HG03064 (cell line): ENCODE measurements around the gene SGIP1.
"Not testable (repeated sequence)": the region's sequence is repeated elsewhere in the genome, so short reads cannot be mapped to it uniquely, and the experiment has no call there.

Source experiments
- ATAC-seq: cut with Tn5 transposase; IDR thresholded peaks from one replicate; pipeline ENCODE4 v1.9.1; 2021; ENCODE audit warnings: low read depth; ENCODE audit not compliant: unreplicated experiment

SGIP1 gene

GRCh38 chr1:66752671-66753371 lies 218.9 kb downstream of the SGIP1 start:
- ATAC-seq: no peak

DNA sequence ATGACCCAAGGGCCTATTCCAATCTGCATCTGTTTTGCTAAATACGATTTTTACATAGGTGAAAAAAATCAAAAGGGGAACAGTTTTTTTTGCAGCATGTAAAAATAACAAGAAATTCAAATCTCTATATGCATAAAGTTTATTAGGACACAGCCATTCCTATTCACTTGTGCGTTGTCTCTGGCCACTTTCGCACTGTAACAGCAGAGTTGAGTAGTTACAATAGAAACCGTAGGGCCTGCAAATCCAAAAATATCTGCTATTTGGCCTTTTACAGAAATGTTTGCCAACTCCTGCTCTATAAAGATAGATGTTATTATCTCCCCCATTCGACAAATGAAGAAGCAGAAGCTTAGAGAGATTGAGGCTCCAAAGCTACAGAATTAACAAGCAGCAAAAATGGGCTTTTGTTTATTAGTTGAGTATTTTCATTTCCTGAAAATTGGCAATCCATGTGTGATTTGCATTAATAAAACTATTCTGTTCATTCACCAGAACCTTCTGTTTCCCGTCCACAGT lies 223.8 kb downstream of the SGIP1 start:
- ATAC-seq: no peak

DNA sequence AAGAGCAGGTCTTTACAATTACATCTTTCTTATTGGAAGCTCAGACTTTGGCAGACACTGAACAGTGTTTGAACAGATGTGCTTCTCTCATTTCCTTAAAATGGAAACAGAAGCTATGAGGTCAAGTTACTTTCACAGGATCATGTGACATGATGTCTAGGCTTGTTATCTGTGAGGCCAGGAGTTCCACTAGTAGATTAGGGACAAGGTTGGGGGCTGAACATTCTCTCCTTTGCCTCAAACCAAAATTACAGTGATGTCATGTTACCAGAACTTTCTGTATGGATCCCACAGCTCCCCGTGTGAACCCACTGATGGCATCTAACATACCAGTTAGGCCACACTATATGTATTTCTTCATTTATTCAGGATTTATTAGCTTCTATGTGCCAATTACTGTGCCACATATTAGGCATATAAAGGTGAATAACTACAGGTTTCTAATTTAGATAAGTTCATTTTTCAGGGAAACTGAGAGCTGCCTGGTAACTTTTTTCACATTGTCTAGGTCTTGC lies 224.3 kb downstream of the SGIP1 start:
- ATAC-seq: peak; percentile 100

DNA sequence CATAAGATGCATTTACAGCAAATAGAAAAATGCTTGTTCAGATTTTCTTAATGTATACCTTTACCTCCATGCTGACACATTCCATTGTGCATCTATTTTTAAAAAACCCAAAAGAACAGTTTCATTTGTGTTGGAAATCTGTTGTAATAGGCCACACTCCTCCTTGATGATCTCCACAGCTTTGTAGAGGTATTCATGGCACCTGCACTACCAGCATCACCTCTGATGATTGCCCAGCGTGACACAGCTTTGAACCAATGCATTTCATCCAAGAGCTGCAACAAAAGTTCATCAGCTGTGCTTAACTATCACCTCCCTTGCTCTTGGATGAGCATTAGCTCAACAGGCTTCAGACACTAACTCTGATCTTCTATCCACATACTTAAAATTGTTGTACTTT lies 226.6 kb downstream of the SGIP1 start:
- no peak for ATAC-seq

DNA sequence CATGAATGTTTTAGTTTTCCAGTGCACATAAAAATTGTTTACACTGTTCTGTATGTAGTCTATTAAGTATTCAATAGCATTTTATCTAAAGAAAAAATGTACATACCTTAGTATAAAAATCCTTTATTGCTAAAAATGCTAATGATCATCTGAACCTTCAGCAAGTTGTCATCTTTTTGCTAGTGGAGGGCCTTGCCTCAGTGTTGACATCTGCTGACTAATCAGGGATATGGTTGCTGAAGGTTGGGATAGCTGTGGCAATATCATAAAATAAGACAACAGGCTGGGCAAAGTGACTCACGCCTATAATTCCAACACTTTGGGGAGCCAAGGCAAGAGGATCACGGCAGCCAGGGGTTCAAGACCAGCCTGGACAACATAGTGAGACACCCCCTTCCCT lies 227.3 kb downstream of the SGIP1 start:
- no peak for ATAC-seq

GRCh38 chr1:66764994-66765578 lies 231.1 kb downstream of the SGIP1 start:
- no peak for ATAC-seq

GRCh38 chr1:66767626-66768025 lies 233.7 kb downstream of the SGIP1 start:
- ATAC-seq: no peak

GRCh38 chr1:66768965-66769364 lies 235.0 kb downstream of the SGIP1 start:
- no peak for ATAC-seq

GRCh38 chr1:66769512-66770229 lies 235.7 kb downstream of the SGIP1 start:
- no peak for ATAC-seq

DNA sequence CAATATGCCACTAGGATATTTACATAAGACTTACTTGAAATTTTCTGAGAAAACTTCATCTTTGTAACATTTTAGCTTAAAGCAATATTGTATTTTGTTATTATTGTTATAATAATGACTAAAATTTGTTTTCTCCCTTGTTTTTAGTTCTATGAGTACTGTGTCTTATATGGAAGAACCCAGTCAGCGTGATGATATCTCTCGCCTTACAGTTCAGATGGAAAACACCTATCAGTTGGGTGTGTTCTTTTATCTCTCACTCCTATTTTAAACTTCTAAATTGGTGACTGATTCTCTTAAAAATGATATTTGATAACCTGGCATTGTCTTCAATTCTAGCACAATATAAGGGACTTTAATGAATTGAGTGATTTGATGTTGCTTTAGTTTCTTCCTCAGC lies 236.3 kb downstream of the SGIP1 start:
- ATAC-seq: no peak

GRCh38 chr1:66770694-66771093 lies 236.7 kb downstream of the SGIP1 start:
- no peak for ATAC-seq

DNA sequence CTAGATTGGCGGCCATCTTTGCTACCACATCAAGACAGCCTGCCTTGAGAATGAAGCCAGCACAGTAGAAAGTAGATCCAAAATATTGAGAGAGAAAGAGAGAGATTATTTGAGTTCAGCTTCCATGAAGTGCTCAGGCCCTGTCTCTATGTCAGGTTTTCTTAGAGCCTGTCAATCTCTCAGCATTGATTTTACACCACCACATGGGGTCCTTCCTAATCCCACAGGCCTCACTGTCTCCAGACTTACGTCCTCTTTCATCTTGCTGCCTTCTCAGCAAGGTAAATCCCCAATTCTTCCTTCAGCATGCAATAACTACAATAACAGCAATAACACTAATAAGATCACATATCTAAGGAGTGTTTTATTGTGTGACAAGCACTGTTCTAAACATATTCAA lies 239.3 kb downstream of the SGIP1 start:
- ATAC-seq: no peak

DNA sequence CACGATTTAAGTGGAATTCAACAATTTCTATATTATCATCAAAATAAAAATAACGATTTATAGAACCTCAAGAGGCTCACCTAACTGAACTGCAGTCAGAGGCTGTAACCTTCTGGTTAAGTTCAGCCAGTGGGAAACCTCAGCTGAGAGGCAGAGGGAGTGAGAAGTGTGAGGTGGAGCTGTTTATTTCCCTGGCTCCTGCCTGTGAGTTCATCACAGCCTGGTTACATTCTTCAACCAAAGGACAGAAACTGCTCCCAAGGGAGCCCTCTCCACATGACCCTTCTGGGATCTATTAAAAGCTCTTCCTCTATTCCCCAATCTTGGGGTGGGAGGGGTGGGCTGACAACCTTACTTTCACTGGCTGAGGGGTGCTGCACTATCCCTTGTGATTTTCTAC lies 240.5 kb downstream of the SGIP1 start:
- no peak for ATAC-seq

- no peak for ATAC-seq
These were observed 241.7 kb downstream of the SGIP1 start for GRCh38 chr1:66775646-66776045.

DNA sequence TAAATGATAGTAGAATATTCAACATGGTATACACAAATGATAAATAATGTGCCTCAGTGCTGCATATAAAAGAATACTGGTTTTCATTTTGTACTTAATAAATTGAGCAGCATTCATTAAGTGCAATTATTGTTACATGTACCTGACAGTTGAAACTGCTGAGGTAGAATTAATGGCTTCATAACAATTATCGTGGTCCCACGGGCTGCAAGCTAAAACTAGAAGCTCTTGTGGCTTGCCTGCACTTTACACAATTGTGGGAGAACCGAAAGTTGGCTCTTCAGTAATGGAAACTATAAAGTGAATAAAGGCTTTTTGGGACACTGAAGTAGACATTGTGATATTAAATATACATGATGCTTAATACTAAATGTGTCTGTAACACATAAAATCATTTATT lies 243.9 kb downstream of the SGIP1 start:
- ATAC-seq: no peak

DNA sequence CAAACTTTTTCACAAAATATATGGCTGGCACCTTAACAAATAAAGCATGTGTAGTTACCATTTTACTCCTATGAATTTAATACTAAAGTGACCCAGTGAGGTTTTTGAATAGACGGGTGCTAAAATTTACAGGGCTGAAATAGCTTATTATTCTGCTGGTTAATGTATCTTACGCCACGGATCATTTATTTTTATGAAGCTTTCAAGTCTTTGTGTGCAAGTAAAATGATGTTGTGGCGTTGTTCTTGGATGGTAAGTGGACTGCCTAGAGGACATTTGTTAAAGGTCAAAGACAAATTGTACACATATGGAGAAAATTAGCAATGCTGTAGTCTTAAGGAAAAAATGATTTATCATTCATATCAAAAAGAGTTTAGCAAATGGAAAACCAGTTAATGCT lies 244.3 kb downstream of the SGIP1 start:
- no peak for ATAC-seq

- no peak for ATAC-seq
These were observed 245.0 kb downstream of the SGIP1 start for GRCh38 chr1:66778969-66779368.

DNA sequence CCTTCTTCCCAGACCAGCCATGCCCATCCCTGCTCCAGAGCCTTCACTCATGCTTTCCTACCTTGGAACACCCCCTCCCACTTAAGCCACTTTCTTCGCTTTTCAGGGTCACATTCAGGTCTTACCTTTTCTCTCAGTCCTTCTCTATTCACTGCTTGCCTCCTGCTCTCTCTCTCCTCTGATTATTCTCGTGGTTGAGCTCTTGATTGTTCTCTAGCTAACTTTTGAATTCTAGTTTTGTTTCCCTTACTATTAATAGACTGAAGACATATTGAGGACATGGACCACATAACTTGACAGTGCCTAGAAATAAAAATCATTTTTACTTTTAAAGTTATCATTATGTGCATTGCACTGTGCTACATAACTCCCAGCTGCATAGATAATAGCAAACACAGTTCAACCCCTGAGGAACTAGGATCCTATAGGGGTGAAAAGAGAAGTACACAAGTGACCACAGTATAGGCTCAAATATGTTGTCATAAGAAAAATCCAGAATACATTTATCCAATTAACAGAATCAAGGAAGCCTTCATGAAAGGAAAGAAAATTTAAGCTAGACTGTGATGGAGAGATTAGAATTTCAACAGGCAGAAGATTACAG lies 245.6 kb downstream of the SGIP1 start:
- ATAC-seq: no peak

GRCh38 chr1:66785800-66786199 lies 251.8 kb downstream of the SGIP1 start:
- not testable (repeated sequence) for ATAC-seq

DNA sequence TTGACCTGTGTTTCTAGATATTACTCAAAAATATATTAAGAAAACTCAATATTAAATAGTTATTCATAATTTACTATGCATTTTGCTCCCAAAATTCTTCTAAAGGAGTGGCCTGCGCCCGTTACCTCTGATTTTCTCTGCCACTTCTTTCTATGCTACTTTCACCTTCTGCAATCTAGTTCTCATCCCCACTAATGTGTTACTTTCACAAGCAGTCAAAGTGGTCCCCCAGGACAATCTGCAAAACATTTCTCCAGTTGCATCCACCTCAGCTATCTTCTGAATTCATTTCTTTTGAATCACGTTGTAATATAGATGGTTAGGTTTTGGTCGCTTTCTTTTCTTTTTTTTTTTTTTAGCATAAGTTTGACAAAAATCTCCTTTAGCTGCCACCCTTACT lies 253.7 kb downstream of the SGIP1 start:
- ATAC-seq: no peak
